GM12891 (cell line): ENCODE measurements around the gene EIF4E2.
"Not testable (repeated sequence)": the region's sequence is repeated elsewhere in the genome, so short reads cannot be mapped to it uniquely, and the experiment has no call there.

Source experiments
- DNase-seq: peaks from one replicate; pipeline ENCODE4 v3.0.0; 2011; ENCODE audit warnings: low spot score; ENCODE audit not compliant: insufficient read length
- FAIRE-seq: peaks from 2 replicates; lab custom pipeline; 2011; peaks lifted over from hg19 to GRCh38; lab: Jason Lieb, UNC
- PAX5 ChIP-seq: IDR thresholded peaks from 2 replicates; pipeline ENCODE4 v1.6.1; 2011; ENCODE audit warnings: low read length, moderate library complexity, mild to moderate bottlenecking; ENCODE audit not compliant: insufficient read depth, severe bottlenecking
- POLR2A ChIP-seq: IDR thresholded peaks from 2 replicates; pipeline ENCODE4 v1.6.1; 2011; ENCODE audit warnings: low read depth, low read length, control low read depth
- POLR2AphosphoS5 ChIP-seq: IDR thresholded peaks from 2 replicates; pipeline ENCODE4 v1.6.1; 2011; ENCODE audit warnings: low read depth, low read length, control low read depth
- POU2F2 ChIP-seq: IDR thresholded peaks from 2 replicates; pipeline ENCODE4 v1.6.1; 2011; ENCODE audit warnings: low read depth, mild to moderate bottlenecking, control low read depth, low read length, moderate library complexity
- SPI1 ChIP-seq: IDR thresholded peaks from 2 replicates; pipeline ENCODE4 v1.6.1; 2011; ENCODE audit warnings: low read depth, low read length, control low read depth
- TAF1 ChIP-seq: IDR thresholded peaks from 2 replicates; pipeline ENCODE4 v1.6.1; 2011; ENCODE audit warnings: low read depth, low read length, control low read depth

Gene EIF4E2

GRCh38 chr2:232563580-232563979 lies 13.1 kb downstream of the EIF4E2 start:
- DNase-seq (no peak), FAIRE-seq (no peak)
- no peak for TF ChIP-seq POLR2AphosphoS5
- TF ChIP-seq PAX5 = no peak
- no peak for TF ChIP-seq POLR2A
- no peak for TF ChIP-seq TAF1
- no peak for TF ChIP-seq POU2F2
- no peak for TF ChIP-seq SPI1

GRCh38 chr2:232567721-232568120 lies 17.2 kb downstream of the EIF4E2 start:
- FAIRE-seq = no peak
- TF ChIP-seq SPI1 (no peak), POLR2AphosphoS5 (no peak), POU2F2 (no peak), POLR2A (no peak), PAX5 (no peak), TAF1 (no peak)
- no peak for DNase-seq

- DNase-seq = no peak
- TF ChIP-seq POLR2AphosphoS5 (no peak), POU2F2 (no peak), TAF1 (no peak), POLR2A (no peak), SPI1 (no peak), PAX5 (no peak)
- peak; percentile 16 for FAIRE-seq
Measured at GRCh38 chr2:232568161-232568560, 17.7 kb downstream of the EIF4E2 start.

- TF ChIP-seq PAX5 (no peak), POLR2AphosphoS5 (0 out of 2 replicates have a peak, but pooled peaks have one; percentile 23)
- no peak for FAIRE-seq
- no peak for DNase-seq
Measured at GRCh38 chr2:232569541-232569940, 19.1 kb downstream of the EIF4E2 start.

GRCh38 chr2:232570481-232570880 lies 20.0 kb downstream of the EIF4E2 start:
- FAIRE-seq, DNase-seq: not testable (repeated sequence)

- FAIRE-seq (no peak), DNase-seq (no peak)
- no peak for TF ChIP-seq POLR2A
Measured at GRCh38 chr2:232571026-232571474, 20.6 kb downstream of the EIF4E2 start.

- FAIRE-seq (no peak), DNase-seq (no peak)
- TF ChIP-seq POLR2AphosphoS5 (no peak), POLR2A (no peak), SPI1 (no peak), TAF1 (no peak), POU2F2 (no peak), PAX5 (no peak)
Measured at GRCh38 chr2:232573042-232573441, 22.6 kb downstream of the EIF4E2 start.

GRCh38 chr2:232573771-232574435 lies 23.4 kb downstream of the EIF4E2 start:
- FAIRE-seq (no peak), DNase-seq (no peak)
- TF ChIP-seq TAF1 (no peak), POLR2AphosphoS5 (no peak), PAX5 (no peak), SPI1 (no peak), POU2F2 (no peak), POLR2A (no peak)

GRCh38 chr2:232574674-232575403 lies 24.4 kb downstream of the EIF4E2 start:
- no peak for DNase-seq
- no peak for FAIRE-seq
- TF ChIP-seq POU2F2 (no peak), POLR2AphosphoS5 (no peak), PAX5 (no peak), POLR2A (no peak), SPI1 (no peak), TAF1 (no peak)

GRCh38 chr2:232575404-232575746 lies 24.9 kb downstream of the EIF4E2 start:
- DNase-seq = no peak
- FAIRE-seq = no peak
- TF ChIP-seq POU2F2 = no peak
- TF ChIP-seq PAX5 = no peak
- TF ChIP-seq POLR2A = no peak
- TF ChIP-seq POLR2AphosphoS5 = no peak
- TF ChIP-seq TAF1 = no peak
- TF ChIP-seq SPI1 = no peak

GRCh38 chr2:232576995-232577394 lies 26.5 kb downstream of the EIF4E2 start:
- TF ChIP-seq POLR2AphosphoS5 (no peak), POU2F2 (no peak), PAX5 (no peak), POLR2A (no peak), TAF1 (no peak), SPI1 (no peak)
- FAIRE-seq = no peak
- no peak for DNase-seq
